Measurements from ENCODE around the gene PCDHGA9. TPM values are rescaled to one million over a fixed set of nuclear protein-coding genes. Genes with fewer than 3 reads are reported as not detected.
"Not testable (repeated sequence)": the region's sequence is repeated elsewhere in the genome, so short reads cannot be mapped to it uniquely, and the experiment has no call there.

Gene PCDHGA9
- polyA plus RNA-seq, 1 donor (not counting 4 experiments of a cell fraction or from before 2014, with no cell fraction given) = 0.28 TPM

DNA sequence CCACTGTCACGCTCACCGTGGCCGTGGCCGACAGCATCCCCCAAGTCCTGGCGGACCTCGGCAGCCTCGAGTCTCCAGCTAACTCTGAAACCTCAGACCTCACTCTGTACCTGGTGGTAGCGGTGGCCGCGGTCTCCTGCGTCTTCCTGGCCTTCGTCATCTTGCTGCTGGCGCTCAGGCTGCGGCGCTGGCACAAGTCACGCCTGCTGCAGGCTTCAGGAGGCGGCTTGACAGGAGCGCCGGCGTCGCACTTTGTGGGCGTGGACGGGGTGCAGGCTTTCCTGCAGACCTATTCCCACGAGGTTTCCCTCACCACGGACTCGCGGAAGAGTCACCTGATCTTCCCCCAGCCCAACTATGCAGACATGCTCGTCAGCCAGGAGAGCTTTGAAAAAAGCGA is 30.1 kb downstream of the PCDHGA9 start:
- not testable (repeated sequence) for H3K9ac ChIP-seq (ENCODE audit: control insufficient read depth, extremely low read depth, insufficient read depth, low read length)

GRCh38 chr5:141434006-141434405 is 31.4 kb downstream of the PCDHGA9 start:
- DNase-seq (ENCODE audit: low read depth, low spot score) (no peak), FAIRE-seq (no peak)
- Histone ChIP-seq H4K20me1 (ENCODE audit: control insufficient read depth, extremely low read depth, insufficient read depth, low read length) (no peaks in the 10 kb centered on the region), H3K79me2 (ENCODE audit: control insufficient read depth, insufficient read depth, low read length) (no peaks in the 10 kb centered on the region), H3K36me3 (ENCODE audit: control insufficient read depth in 2 of 2, extremely low read depth in 1 of 2, insufficient read depth in 2 of 2, low read length in 2 of 2) (no peaks in the 10 kb centered on the region), H3K4me2 (ENCODE audit: control insufficient read depth, extremely low read depth, insufficient read depth, low read depth, low read length) (no peak overlapping the region), H2AFZ (ENCODE audit: control insufficient read depth, low read length) (no peak overlapping the region), H3K9me3 (ENCODE audit: control insufficient read depth, low read depth, low read length) (peaks cover 14% of the 10 kb centered on the region), H3K27ac (ENCODE audit: control insufficient read depth, insufficient read depth, low read length) (no peak overlapping the region), H3K4me3 (ENCODE audit: control insufficient read depth in 2 of 3, extremely low read depth in 1 of 3, insufficient read depth in 2 of 3, low read depth in 1 of 3, low read length in 3 of 3) (no peak overlapping the region), H3K9ac (ENCODE audit: control insufficient read depth, extremely low read depth, insufficient read depth, low read length) (no peak overlapping the region), H3K9me1 (ENCODE audit: control insufficient read depth, extremely low read depth, insufficient read depth, low read length) (no peaks in the 10 kb centered on the region), H3K4me1 (ENCODE audit: control insufficient read depth, extremely low read depth, insufficient read depth, low read length) (no peaks in the 10 kb centered on the region), H3K27me3 (ENCODE audit: control insufficient read depth, extremely low read depth, insufficient read depth, low read length) (peaks cover 11% of the 10 kb centered on the region)
- TF ChIP-seq CTCF (optimal IDR thresholded peaks at IDR 0.05 in 1 of 3, IDR thresholded peaks at IDR 0.05 in 1 of 3, conservative IDR thresholded peaks at IDR 0.05 in 1 of 3; ENCODE audit: extremely low read depth in 1 of 3, insufficient read depth in 2 of 3, low read length in 3 of 3) (no peak), EZH2 (IDR thresholded peaks at IDR 0.05; ENCODE audit: low read length) (no peak)
- dilution Hi-C loops (cut with MboI; ENCODE audit: extremely low pct_ligation_motif_present, low sequenced_read_pairs) = no loop called here

More for the DNA sequence above, 30.1 kb downstream of the PCDHGA9 start:
- H3K27ac ChIP-seq (ENCODE audit: control insufficient read depth, insufficient read depth, low read length); H3K36me3 ChIP-seq (ENCODE audit: control insufficient read depth in 2 of 2, extremely low read depth in 1 of 2, insufficient read depth in 2 of 2, low read length in 2 of 2); H3K4me1 ChIP-seq (ENCODE audit: control insufficient read depth, extremely low read depth, insufficient read depth, low read length); H4K20me1 ChIP-seq (ENCODE audit: control insufficient read depth, extremely low read depth, insufficient read depth, low read length); H3K4me2 ChIP-seq (ENCODE audit: control insufficient read depth, extremely low read depth, insufficient read depth, low read depth, low read length); H3K9me1 ChIP-seq (ENCODE audit: control insufficient read depth, extremely low read depth, insufficient read depth, low read length); H3K4me3 ChIP-seq (ENCODE audit: control insufficient read depth in 2 of 3, extremely low read depth in 1 of 3, insufficient read depth in 2 of 3, low read depth in 1 of 3, low read length in 3 of 3); H3K79me2 ChIP-seq (ENCODE audit: control insufficient read depth, insufficient read depth, low read length); H2AFZ ChIP-seq (ENCODE audit: control insufficient read depth, low read length); FAIRE-seq; dilution Hi-C loops (cut with MboI; ENCODE audit: extremely low pct_ligation_motif_present, low sequenced_read_pairs); DNase-seq (ENCODE audit: low read depth, low spot score): not testable (repeated sequence)
- peaks cover 18% of the 10 kb centered on the region for H3K9me3 ChIP-seq (ENCODE audit: control insufficient read depth, low read depth, low read length)
- H3K27me3 ChIP-seq (ENCODE audit: control insufficient read depth, extremely low read depth, insufficient read depth, low read length) = peaks cover 11% of the 10 kb centered on the region

DNA sequence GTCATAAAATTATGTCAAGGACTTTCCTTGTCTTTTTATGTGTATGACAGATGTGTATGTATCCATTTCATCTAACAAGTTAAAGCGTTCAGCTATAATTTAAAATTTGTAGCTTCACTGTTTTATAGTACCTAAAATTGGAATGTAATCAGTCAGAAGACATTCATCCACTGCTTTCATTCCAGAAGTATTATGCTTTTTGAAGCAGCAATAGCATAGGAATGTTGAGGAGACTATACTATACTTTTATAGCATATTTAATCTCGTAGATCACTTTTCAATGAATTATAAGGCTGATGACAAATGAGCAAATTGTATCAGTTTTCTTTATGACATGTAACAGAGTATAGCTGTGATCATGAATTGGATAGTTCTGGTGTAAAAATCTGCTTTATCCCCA is 34.6 kb downstream of the PCDHGA9 start:
- no peak for FAIRE-seq
- no peak overlapping the region for H3K9ac ChIP-seq (ENCODE audit: control insufficient read depth, extremely low read depth, insufficient read depth, low read length)
- no peaks in the 10 kb centered on the region for H3K36me3 ChIP-seq (ENCODE audit: control insufficient read depth in 2 of 2, extremely low read depth in 1 of 2, insufficient read depth in 2 of 2, low read length in 2 of 2)
- no peak for DNase-seq (ENCODE audit: low read depth, low spot score)
- no peak for TF ChIP-seq CTCF (optimal IDR thresholded peaks at IDR 0.05 in 1 of 3, IDR thresholded peaks at IDR 0.05 in 1 of 3, conservative IDR thresholded peaks at IDR 0.05 in 1 of 3; ENCODE audit: extremely low read depth in 1 of 3, insufficient read depth in 2 of 3, low read length in 3 of 3)
- TF ChIP-seq EZH2 (IDR thresholded peaks at IDR 0.05; ENCODE audit: low read length) = no peak
- H3K4me1 ChIP-seq (ENCODE audit: control insufficient read depth, extremely low read depth, insufficient read depth, low read length) = no peaks in the 10 kb centered on the region
- no peak overlapping the region for H3K4me2 ChIP-seq (ENCODE audit: control insufficient read depth, extremely low read depth, insufficient read depth, low read depth, low read length)
- H3K27ac ChIP-seq (ENCODE audit: control insufficient read depth, insufficient read depth, low read length) = no peak overlapping the region
- no peaks in the 10 kb centered on the region for H3K79me2 ChIP-seq (ENCODE audit: control insufficient read depth, insufficient read depth, low read length)
- no peak overlapping the region for H3K4me3 ChIP-seq (ENCODE audit: control insufficient read depth in 2 of 3, extremely low read depth in 1 of 3, insufficient read depth in 2 of 3, low read depth in 1 of 3, low read length in 3 of 3)
- no peaks in the 10 kb centered on the region for H4K20me1 ChIP-seq (ENCODE audit: control insufficient read depth, extremely low read depth, insufficient read depth, low read length)
- dilution Hi-C loops (cut with MboI; ENCODE audit: extremely low pct_ligation_motif_present, low sequenced_read_pairs) = no loop called here
- H3K9me3 ChIP-seq (ENCODE audit: control insufficient read depth, low read depth, low read length) = peaks cover 11% of the 10 kb centered on the region
- no peak overlapping the region for H2AFZ ChIP-seq (ENCODE audit: control insufficient read depth, low read length)
- H3K9me1 ChIP-seq (ENCODE audit: control insufficient read depth, extremely low read depth, insufficient read depth, low read length) = no peaks in the 10 kb centered on the region
- peaks cover under 1% of the 10 kb centered on the region for H3K27me3 ChIP-seq (ENCODE audit: control insufficient read depth, extremely low read depth, insufficient read depth, low read length)

Measured in keratinocyte (primary cell).